Loucy (cell line): Measurements from ENCODE around the gene PLEK.

ENCODE experiments used
- H2AFZ ChIP-seq: fragments of 200-600 bp; sonication (generic); 2 replicates; pipeline ENCODE4 v1.6.0; 2016; ENCODE audit warnings: antibody characterized with exemption, mild to moderate bottlenecking, low read length, moderate library complexity
- H3F3A ChIP-seq: fragments of 200-600 bp; 2 replicates; pipeline ENCODE4 v1.6.0; 2016; ENCODE audit warnings: antibody characterized with exemption, low read depth, mild to moderate bottlenecking
- H3K27me3 ChIP-seq: fragments of 200-600 bp; sonication (generic); 2 replicates; pipeline ENCODE4 v1.6.1; 2014; ENCODE audit warnings: low read length, mild to moderate bottlenecking; ENCODE audit not compliant: insufficient read depth, poor library complexity, severe bottlenecking
- H3K36me3 ChIP-seq: fragments of 200-600 bp; sonication (generic); 2 replicates; pipeline ENCODE4 v1.6.1; 2016; ENCODE audit warnings: low read length; ENCODE audit not compliant: insufficient read depth
- H3K4me1 ChIP-seq: fragments of 200-600 bp; sonication (generic); 2 replicates; pipeline ENCODE4 v1.5.1; 2014; ENCODE audit warnings: low read length, mild to moderate bottlenecking; ENCODE audit not compliant: insufficient read depth, poor library complexity, severe bottlenecking
- H3K4me2 ChIP-seq: fragments of 200-600 bp; sonication (generic); 2 replicates; pipeline ENCODE4 v1.6.0; 2014; ENCODE audit warnings: antibody characterized with exemption, low read length, low read depth, mild to moderate bottlenecking; ENCODE audit not compliant: poor library complexity, severe bottlenecking
- H3K4me3 ChIP-seq: fragments of 200-600 bp; sonication (generic); 2 replicates; pipeline ENCODE4 v1.5.1; 2014; ENCODE audit warnings: low read length, mild to moderate bottlenecking, mixed read lengths; ENCODE audit not compliant: poor library complexity, severe bottlenecking
- H3K79me2 ChIP-seq: fragments of 200-600 bp; sonication (generic); 2 replicates; pipeline ENCODE4 v1.6.1; 2014; ENCODE audit warnings: low read length; ENCODE audit not compliant: insufficient read depth
- H3K9ac ChIP-seq: fragments of 200-600 bp; sonication (generic); 2 replicates; pipeline ENCODE4 v1.6.0; 2014; ENCODE audit warnings: mild to moderate bottlenecking, low read depth, low read length, moderate library complexity; ENCODE audit not compliant: poor library complexity, severe bottlenecking
- H3K9me2 ChIP-seq: fragments of 200-600 bp; sonication (generic); replicated peaks from 2 replicates; pipeline ENCODE4 v1.6.1; 2016; ENCODE audit warnings: low read depth, low read length, mixed read lengths
- H3K9me3 ChIP-seq: fragments of 200-600 bp; sonication (generic); 2 replicates; pipeline ENCODE4 v1.6.1; 2014; ENCODE audit warnings: mild to moderate bottlenecking, antibody characterized with exemption, low read length, low read depth; ENCODE audit not compliant: insufficient read depth
- H4K20me1 ChIP-seq: fragments of 200-600 bp; sonication (generic); 2 replicates; pipeline ENCODE4 v1.6.0; 2014; ENCODE audit warnings: antibody characterized with exemption, low read length, mild to moderate bottlenecking; ENCODE audit not compliant: insufficient read depth, poor library complexity, severe bottlenecking
- CTCF ChIP-seq: fragments of 200-600 bp; sonication (generic); conservative IDR thresholded peaks from 2 replicates; pipeline ENCODE4 v1.5.1; 2014; ENCODE audit warnings: mild to moderate bottlenecking, antibody characterized with exemption, low read length
- EZH2phosphoT487 ChIP-seq: fragments of 200-600 bp; IDR thresholded peaks from 2 replicates; pipeline ENCODE4 v1.6.1; 2018; ENCODE audit warnings: antibody characterized with exemption, mild to moderate bottlenecking, moderate library complexity, borderline replicate concordance

Gene PLEK

GRCh38 chr2:68404164-68404563 lies 39.1 kb downstream of the PLEK start:
- Histone ChIP-seq H3K9me3 (no peaks in the 10 kb centered on the region), H3K36me3 (no peaks in the 10 kb centered on the region), H3K4me2 (no peak overlapping the region), H4K20me1 (no peaks in the 10 kb centered on the region), H3K4me3 (no peak overlapping the region), H3K4me1 (no peaks in the 10 kb centered on the region), H3F3A (no peaks in the 10 kb centered on the region), H3K9me2 (no peaks in the 10 kb centered on the region), H3K79me2 (no peaks in the 10 kb centered on the region), H2AFZ (no peak overlapping the region), H3K9ac (no peak overlapping the region), H3K27me3 (no peaks in the 10 kb centered on the region)
- TF ChIP-seq CTCF (no peak), EZH2phosphoT487 (no peak)

- Histone ChIP-seq H3K27me3 (no peaks in the 10 kb centered on the region), H3K4me1 (no peaks in the 10 kb centered on the region), H3K9me3 (no peaks in the 10 kb centered on the region), H3K4me2 (no peak overlapping the region), H3K4me3 (no peak overlapping the region), H3K36me3 (no peaks in the 10 kb centered on the region), H3F3A (no peaks in the 10 kb centered on the region), H3K9ac (no peak overlapping the region), H3K9me2 (no peaks in the 10 kb centered on the region), H3K79me2 (no peaks in the 10 kb centered on the region), H4K20me1 (no peaks in the 10 kb centered on the region), H2AFZ (no peak overlapping the region)
- TF ChIP-seq EZH2phosphoT487 (no peak), CTCF (no peak)
These were observed 40.1 kb downstream of the PLEK start for GRCh38 chr2:68404893-68405799.

GRCh38 chr2:68411397-68412126 lies 46.5 kb downstream of the PLEK start:
- H3K79me2 ChIP-seq: no peaks in the 10 kb centered on the region
- H3K9me2 ChIP-seq: no peaks in the 10 kb centered on the region
- H3K9me3 ChIP-seq: no peaks in the 10 kb centered on the region
- no peaks in the 10 kb centered on the region for H3K36me3 ChIP-seq
- H3K4me2 ChIP-seq: peak overlapping the region; percentile 1
- no peak overlapping the region for H2AFZ ChIP-seq
- no peak overlapping the region for H3K9ac ChIP-seq
- H3K4me1 ChIP-seq: peaks cover 20% of the 10 kb centered on the region
- H3K27me3 ChIP-seq: no peaks in the 10 kb centered on the region
- no peak overlapping the region for H3K4me3 ChIP-seq
- no peaks in the 10 kb centered on the region for H4K20me1 ChIP-seq
- no peaks in the 10 kb centered on the region for H3F3A ChIP-seq
- no peak for TF ChIP-seq EZH2phosphoT487
- TF ChIP-seq CTCF: no peak
